Measurements from ENCODE around the gene HSFX1.
A peak's percentile ranks its signal among the peaks of the same experiment; 100 is the strongest.
"Not testable (repeated sequence)": the region's sequence is repeated elsewhere in the genome, so short reads cannot be mapped to it uniquely, and the experiment has no call there.

The HSFX1 gene

DNA sequence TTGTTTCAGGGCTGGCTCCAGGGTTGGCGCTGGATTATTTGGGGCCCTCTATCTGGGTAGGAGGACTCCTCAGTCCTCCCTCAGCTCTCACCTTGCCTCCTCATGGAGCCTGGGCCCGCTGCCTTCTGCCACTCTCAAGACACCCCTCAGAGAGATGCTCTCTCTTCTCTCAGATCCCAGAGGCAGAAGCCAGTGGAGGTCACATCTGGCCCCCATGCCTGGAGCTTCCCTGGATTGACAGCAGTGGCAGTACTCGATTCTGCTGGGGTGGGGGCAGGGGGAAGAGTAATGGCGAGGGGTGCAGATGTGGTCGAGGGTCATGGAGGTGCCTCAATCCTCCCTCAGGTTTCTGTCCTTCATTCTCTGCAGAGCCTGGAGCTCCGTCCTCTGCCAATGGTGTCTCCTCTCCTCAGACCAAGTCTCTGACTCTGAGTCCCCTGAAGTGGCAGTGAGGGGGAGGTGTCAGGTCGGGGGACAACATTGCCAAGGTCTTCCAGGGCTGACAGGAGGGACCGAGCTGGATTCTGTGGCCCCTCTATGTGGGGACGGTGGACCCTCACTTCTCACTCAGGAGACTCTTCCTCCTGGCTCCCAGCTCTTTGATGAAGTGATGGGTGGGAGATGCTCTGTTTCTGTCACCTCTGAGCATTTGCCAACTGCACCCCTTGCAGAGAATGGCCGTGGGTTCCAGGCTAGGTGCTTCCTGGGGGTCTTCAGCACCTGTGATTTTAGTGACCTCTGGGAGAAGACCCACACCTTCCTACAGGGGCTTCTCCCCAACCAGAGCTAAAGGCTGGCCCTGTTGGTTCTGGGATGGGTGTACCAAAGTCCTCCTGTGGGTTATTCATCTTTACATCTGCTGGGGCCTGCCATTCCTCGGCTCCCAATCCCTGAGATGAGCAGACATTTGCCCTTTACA lies 10.9 kb upstream of the HSFX1 start:
- no peak overlapping the region for H3K4me2 ChIP-seq

DNA sequence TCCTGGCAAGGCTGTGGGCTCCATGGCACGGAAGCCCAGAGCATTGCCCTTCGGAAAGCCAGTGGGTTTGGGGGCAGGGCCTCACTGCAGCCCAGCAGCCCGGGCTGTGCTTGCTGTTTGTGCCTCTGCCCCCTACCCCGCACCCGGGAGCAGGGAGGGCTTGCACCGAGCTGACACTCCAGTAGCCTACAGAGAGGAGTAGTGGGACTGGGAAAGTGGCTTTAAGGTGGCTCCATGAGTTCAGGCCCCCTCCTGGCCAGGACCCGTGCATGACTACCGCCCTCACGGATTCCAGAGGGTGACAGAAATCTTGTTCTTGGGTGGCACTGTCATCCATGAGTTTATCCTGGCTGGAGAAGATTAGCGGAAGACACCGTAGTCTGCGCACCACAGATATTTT lies 3.5 kb upstream of the HSFX1 start:
- H3K4me1 ChIP-seq, H3K36me3 ChIP-seq, H3K9me3 ChIP-seq, H3K27me3 ChIP-seq, H3K4me2 ChIP-seq, H3K27ac ChIP-seq, H3K9ac ChIP-seq, H4K20me1 ChIP-seq, H3K4me3 ChIP-seq: not testable (repeated sequence)

More for the DNA sequence above, 10.9 kb upstream of the HSFX1 start:
- Histone ChIP-seq H3K4me1 (no peaks in the 10 kb centered on the region), H3K4me3 (no peak overlapping the region), H3K36me3 (no peaks in the 10 kb centered on the region), H3K27me3 (no peaks in the 10 kb centered on the region), H4K20me1 (no peaks in the 10 kb centered on the region), H3K9me3 (no peaks in the 10 kb centered on the region), H3K9ac (no peak overlapping the region), H3K27ac (no peak overlapping the region)
- no peak for TF ChIP-seq Cebpa-rat (IDR thresholded peaks at IDR 0.05)

- not testable (repeated sequence) for H3K36me3 ChIP-seq, H3K27me3 ChIP-seq, H4K20me1 ChIP-seq, H3K9me3 ChIP-seq, H3K9ac ChIP-seq, H3K4me1 ChIP-seq, H3K27ac ChIP-seq, H3K4me3 ChIP-seq, H3K4me2 ChIP-seq
Observed at GRCh38 chrX:149773026-149773425, 842 bp upstream of the HSFX1 start.

GRCh38 chrX:149777999-149778398 lies 4.1 kb downstream of the HSFX1 start:
- not testable (repeated sequence) for H3K27me3 ChIP-seq, H3K27ac ChIP-seq, H4K20me1 ChIP-seq, H3K4me3 ChIP-seq, H3K9ac ChIP-seq, H3K9me3 ChIP-seq, H3K4me2 ChIP-seq, H3K36me3 ChIP-seq, H3K4me1 ChIP-seq

GRCh38 chrX:149781727-149782126 lies 7.9 kb downstream of the HSFX1 start, which contains the start of gene MAGEA9:
TSS of gene MAGEA9 (plus strand) at chrX:149781930. CDS start at chrX:149786211, 4,281 bp downstream.
- H3K27me3 ChIP-seq, H3K4me3 ChIP-seq, H3K27ac ChIP-seq, H3K4me1 ChIP-seq, H4K20me1 ChIP-seq, H3K36me3 ChIP-seq, H3K4me2 ChIP-seq, H3K9ac ChIP-seq, H3K9me3 ChIP-seq: not testable (repeated sequence)

DNA sequence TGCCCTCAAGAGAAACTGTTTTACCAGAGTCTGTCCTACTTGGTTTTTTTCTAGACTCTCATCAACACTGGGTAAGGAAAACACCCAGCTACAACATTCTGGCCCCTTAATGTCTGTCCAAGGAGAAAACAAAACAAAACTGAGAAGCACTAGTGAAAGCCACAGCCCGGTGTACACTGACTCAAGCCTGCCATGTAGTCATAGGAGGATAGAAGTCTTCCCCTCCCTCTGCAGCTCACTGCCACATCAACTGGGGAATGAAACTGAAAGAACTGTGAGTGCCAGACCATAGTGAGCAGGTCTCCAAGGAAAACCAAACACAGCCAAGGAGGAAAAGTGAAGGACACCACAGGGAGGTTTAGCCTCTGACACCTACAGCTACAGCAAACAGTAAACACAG lies 21.7 kb downstream of the HSFX1 start:
- H3K9ac ChIP-seq, H3K36me3 ChIP-seq, H3K4me2 ChIP-seq, H3K9me3 ChIP-seq, H3K4me1 ChIP-seq, H4K20me1 ChIP-seq, H3K4me3 ChIP-seq, H3K27me3 ChIP-seq, H3K27ac ChIP-seq: not testable (repeated sequence)

GRCh38 chrX:149799095-149799714 lies 25.3 kb downstream of the HSFX1 start:
- H3K36me3 ChIP-seq = no peaks in the 10 kb centered on the region
- H3K27ac ChIP-seq = no peak overlapping the region
- no peaks in the 10 kb centered on the region for H3K27me3 ChIP-seq
- peaks cover 10% of the 10 kb centered on the region; the same call in 1 of the 2 replicates for H3K4me1 ChIP-seq
- H3K9me3 ChIP-seq = no peaks in the 10 kb centered on the region
- H3K9ac ChIP-seq = no peak overlapping the region
- no peak overlapping the region for H3K4me3 ChIP-seq
- H3K4me2 ChIP-seq = peak overlapping the region; percentile 0; the same call in 1 of the 2 replicates
- no peak for TF ChIP-seq Cebpa-rat (IDR thresholded peaks at IDR 0.05)
- H4K20me1 ChIP-seq = no peaks in the 10 kb centered on the region

DNA sequence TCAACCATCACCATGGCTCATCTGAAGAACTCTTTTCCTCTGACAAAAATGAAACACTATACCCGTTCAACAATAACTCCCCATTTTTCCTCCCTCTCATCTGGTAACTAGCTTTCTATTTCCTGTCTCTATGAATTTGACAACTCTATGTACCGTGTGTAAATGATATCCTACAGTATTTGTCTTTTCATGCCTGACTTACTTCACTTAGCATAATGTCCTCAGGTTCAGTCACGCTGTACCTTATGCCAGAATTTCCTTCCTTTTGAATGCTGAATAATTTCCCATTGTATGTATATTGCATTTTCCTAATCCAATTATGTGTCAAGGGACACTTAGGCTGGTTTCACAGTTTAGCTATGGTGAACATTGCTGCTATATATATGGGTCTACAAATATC lies 26.1 kb downstream of the HSFX1 start:
- no peak overlapping the region for H3K4me2 ChIP-seq
- no peak overlapping the region for H3K9ac ChIP-seq
- H3K27me3 ChIP-seq = no peaks in the 10 kb centered on the region
- no peaks in the 10 kb centered on the region for H4K20me1 ChIP-seq
- H3K36me3 ChIP-seq = no peaks in the 10 kb centered on the region
- H3K4me1 ChIP-seq = peaks cover 10% of the 10 kb centered on the region; the same call in 1 of the 2 replicates
- TF ChIP-seq Cebpa-rat (IDR thresholded peaks at IDR 0.05) = no peak
- no peak overlapping the region for H3K27ac ChIP-seq
- H3K9me3 ChIP-seq = no peaks in the 10 kb centered on the region
- H3K4me3 ChIP-seq = no peak overlapping the region

DNA sequence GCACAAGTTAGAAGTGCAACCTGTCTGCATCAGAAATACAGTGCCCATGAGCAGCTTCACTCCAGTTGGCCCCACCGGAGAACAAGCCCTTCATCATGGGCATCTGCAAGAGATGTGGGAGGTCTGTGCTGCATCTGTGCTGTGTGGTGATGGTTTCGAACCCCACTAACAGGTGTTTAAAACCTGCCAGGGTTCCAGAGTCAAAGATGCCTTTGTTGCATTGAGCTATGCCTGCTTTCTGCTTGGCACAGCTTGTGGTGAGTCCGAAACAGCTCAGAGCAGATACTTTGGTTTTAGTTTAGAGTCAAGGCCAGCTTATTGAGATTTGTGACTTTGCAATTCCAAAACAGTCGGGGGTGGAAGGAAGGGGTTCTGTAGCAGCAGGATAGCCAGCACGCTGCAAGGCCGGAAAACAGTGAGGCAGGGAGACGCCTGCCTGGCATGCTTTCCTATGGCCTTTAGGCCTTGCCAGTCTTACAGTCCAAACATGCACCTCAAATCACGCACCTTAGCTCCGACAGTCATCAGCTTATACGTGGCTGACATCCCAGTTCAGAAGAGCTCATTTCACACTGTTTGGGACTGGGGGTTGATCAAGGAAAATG lies 29.7 kb downstream of the HSFX1 start:
- H3K4me2 ChIP-seq = no peak overlapping the region
- no peaks in the 10 kb centered on the region for H4K20me1 ChIP-seq
- TF ChIP-seq Cebpa-rat (IDR thresholded peaks at IDR 0.05) = no peak
- H3K9ac ChIP-seq = no peak overlapping the region
- H3K27me3 ChIP-seq = no peaks in the 10 kb centered on the region
- H3K4me1 ChIP-seq = peaks cover 10% of the 10 kb centered on the region; the same call in 1 of the 2 replicates
- no peak overlapping the region for H3K4me3 ChIP-seq
- H3K36me3 ChIP-seq = no peaks in the 10 kb centered on the region
- H3K9me3 ChIP-seq = no peaks in the 10 kb centered on the region
- no peak overlapping the region for H3K27ac ChIP-seq

DNA sequence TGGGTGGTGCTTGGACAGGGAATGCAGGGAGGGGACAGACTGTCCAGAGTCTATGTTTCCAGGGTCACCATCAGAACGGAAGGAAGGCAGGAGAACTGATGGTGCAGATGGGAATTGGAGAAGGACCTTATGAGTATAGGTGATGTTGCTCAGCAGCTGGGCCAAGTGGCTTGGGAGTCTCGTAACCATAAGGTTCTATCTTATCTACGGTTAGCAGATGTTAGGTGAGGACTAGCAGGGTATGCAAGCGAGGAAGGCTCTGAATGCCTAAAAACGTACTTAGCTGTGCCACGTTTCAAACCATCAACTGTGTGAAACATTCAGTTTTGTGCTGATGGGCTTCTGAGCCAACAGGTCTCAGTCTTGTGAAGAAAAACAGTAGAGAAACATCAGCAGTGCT lies 30.2 kb downstream of the HSFX1 start:
- peaks cover 7% of the 10 kb centered on the region; the same call in 1 of the 2 replicates for H3K4me1 ChIP-seq
- H3K4me2 ChIP-seq = no peak overlapping the region
- H3K27me3 ChIP-seq = no peaks in the 10 kb centered on the region
- no peak for TF ChIP-seq Cebpa-rat (IDR thresholded peaks at IDR 0.05)
- H3K36me3 ChIP-seq = no peaks in the 10 kb centered on the region
- H3K9ac ChIP-seq = no peak overlapping the region
- H3K9me3 ChIP-seq = no peaks in the 10 kb centered on the region
- no peak overlapping the region for H3K27ac ChIP-seq
- H3K4me3 ChIP-seq = no peak overlapping the region
- H4K20me1 ChIP-seq = no peaks in the 10 kb centered on the region
